K562 (cell line): Measurements from ENCODE around the gene RIMS3. TPM values are rescaled to one million over a fixed set of nuclear protein-coding genes. Genes with fewer than 3 reads are reported as not detected.
A peak's percentile ranks its signal among the peaks of the same experiment; 100 is the strongest.

Source experiments
- CTCF ChIP-seq, 3 experiments: IDR thresholded peaks in 2 of 3; conservative IDR thresholded peaks in 1 of 3; 2 replicates each; pipeline ENCODE4 v1.5.1; 2011 to 2012; ENCODE audit warnings: low read length in 3 of 3, mild to moderate bottlenecking in 3 of 3, control low read depth in 2 of 3, improper control_type of control experiment in 1 of 3, inconsistent platforms in 1 of 3, low read depth in 1 of 3, mixed read lengths in 1 of 3, moderate library complexity in 1 of 3; ENCODE audit not compliant: insufficient read depth in 2 of 3
- E2F6 ChIP-seq, 2 experiments: IDR thresholded peaks; 2 replicates each; pipeline ENCODE4 v1.6.1; 2011; ENCODE audit warnings: borderline replicate concordance in 1 of 2, control low read depth in 1 of 2, low read depth in 1 of 2, low read length in 1 of 2, mild to moderate bottlenecking in 1 of 2, mixed read lengths in 1 of 2, moderate library complexity in 1 of 2; ENCODE audit not compliant: insufficient read depth in 1 of 2, insufficient read length in 1 of 2, poor library complexity in 1 of 2, severe bottlenecking in 1 of 2; ENCODE audit errors: extremely low read depth in 1 of 2
- ETV1 ChIP-seq: fragments of 450-650 bp; conservative IDR thresholded peaks from 2 replicates; pipeline ENCODE4 v1.6.1; 2016; ENCODE audit warnings: missing genetic modification characterization, control low read depth, low read depth, missing compliant biosample characterization
- FOXK2 ChIP-seq, 2 experiments: fragments of 450-650 bp; IDR thresholded peaks in 1 of 2; conservative IDR thresholded peaks in 1 of 2; 2 replicates each; pipeline ENCODE4 v1.6.1; 2016; ENCODE audit warnings: low read depth in 2 of 2, mild to moderate bottlenecking in 1 of 2
- GABPB1 ChIP-seq: sonication (generic); formaldehyde crosslinking; IDR thresholded peaks from 2 replicates; pipeline ENCODE4 v1.8.0; 2022; ENCODE audit warnings: mild to moderate bottlenecking, missing genetic modification reagents
- GATAD2A ChIP-seq: fragments of 450-650 bp; IDR thresholded peaks from 2 replicates; pipeline ENCODE4 v1.6.1; 2017
- HNRNPL ChIP-seq: fragments of 200-400 bp; formaldehyde crosslinking; IDR thresholded peaks from 2 replicates; pipeline ENCODE4 v1.6.1; 2017; ENCODE audit warnings: low read depth, mild to moderate bottlenecking, low read length
- ILK ChIP-seq: fragments of 450-650 bp; IDR thresholded peaks from 2 replicates; pipeline ENCODE4 v1.6.1; 2016; ENCODE audit warnings: missing genetic modification characterization, low read depth, mild to moderate bottlenecking, missing compliant biosample characterization, moderate library complexity, borderline replicate concordance
- L3MBTL2 ChIP-seq: fragments of 450-650 bp; IDR thresholded peaks from 2 replicates; pipeline ENCODE4 v1.6.1; 2016; ENCODE audit warnings: mild to moderate bottlenecking, moderate library complexity
- MAZ ChIP-seq, 2 experiments: fragments of 450-650 bp in 1 of 2; sonication (generic) in 1 of 2; formaldehyde crosslinking; IDR thresholded peaks in 1 of 2; conservative IDR thresholded peaks in 1 of 2; 2 replicates each; pipeline versions ENCODE4 v1.4.0 to v1.5.0; 2020; ENCODE audit warnings: mild to moderate bottlenecking in 1 of 2, missing genetic modification reagents in 1 of 2
- PHF21A ChIP-seq: fragments of 450-650 bp; IDR thresholded peaks from 2 replicates; pipeline ENCODE4 v1.6.1; 2017; ENCODE audit warnings: low read depth, borderline replicate concordance
- PHF8 ChIP-seq: fragments of 200-600 bp; sonication (generic); IDR thresholded peaks from 2 replicates; pipeline ENCODE4 v1.6.1; 2012; ENCODE audit warnings: mixed run types, mild to moderate bottlenecking, inconsistent platforms, low read length, moderate library complexity, borderline replicate concordance
- RBM22 ChIP-seq: fragments of 200-400 bp; formaldehyde crosslinking; IDR thresholded peaks from 2 replicates; pipeline ENCODE4 v1.6.1; 2018; ENCODE audit warnings: low read length, low read depth; ENCODE audit not compliant: poor library complexity, severe bottlenecking
- SLC30A9 ChIP-seq: fragments of 250-450 bp; sonication (Bioruptor Pico); IDR thresholded peaks from 2 replicates; pipeline ENCODE4 v1.8.0; 2022; ENCODE audit warnings: mild to moderate bottlenecking, moderate library complexity
- SREBF2 ChIP-seq: sonication (generic); formaldehyde crosslinking; IDR thresholded peaks from 2 replicates; pipeline ENCODE4 v1.4.0; 2020; ENCODE audit warnings: mild to moderate bottlenecking, missing genetic modification reagents
- USF1 ChIP-seq: sonication (generic); formaldehyde crosslinking; IDR thresholded peaks from 2 replicates; pipeline ENCODE4 v1.9.0; 2022; ENCODE audit warnings: mild to moderate bottlenecking, missing genetic modification reagents
- ZNF133 ChIP-seq: fragments of 250-450 bp; sonication (Bioruptor Pico); IDR thresholded peaks from 2 replicates; pipeline ENCODE4 v1.4.0; 2020; ENCODE audit warnings: mild to moderate bottlenecking
- ZNF316 ChIP-seq: fragments of 450-650 bp; IDR thresholded peaks from 2 replicates; pipeline ENCODE4 v1.6.1; 2016
- polyA plus RNA-seq, 8 experiments: library from polyadenylated mRNA; depleted of rRNA in 4 of 8; stranded (reverse) in 5 of 8; unstranded in 3 of 8; fragments of >200 nt; fragmentation: Nextera tagmentation in 2 of 8; fragmentation: Illumina TruSeq in 1 of 8; extraction: Ambion mirVana in 2 of 8; extraction: Trizol in 1 of 8; gene quantifications; 2 replicates each; pipeline versions ENCODE4 v1.2.1 to v1.2.3, GENCODE V29; 2011 to 2014; ENCODE audit warnings: inconsistent platforms in 1 of 8, missing spikeins in 1 of 8
- total RNA-seq, 7 experiments: library from RNA; depleted of rRNA in 6 of 7; stranded (reverse); fragments of >200 nt in 6 of 7; fragmentation: Illumina TruSeq in 2 of 7; extraction: Trizol in 2 of 7; gene quantifications; 2 replicates each; pipeline versions ENCODE4 v1.2.1 to v1.2.3, GENCODE V29; 2011 to 2021; ENCODE audit warnings: low replicate concordance in 1 of 7

RIMS3 gene
- total and polyA plus RNA-seq, 9 of the 15 experiments (the other 6 are each of a cell fraction or from before 2014, with no cell fraction given): 0.06 to 1.2 (median 0.59) TPM

- TF ChIP-seq L3MBTL2 (peak; percentile 54), E2F6 (IDR thresholded peaks at IDR 0.05; ENCODE audit: borderline replicate concordance in 1 of 2, extremely low read depth in 1 of 2, insufficient read depth in 1 of 2, insufficient read length in 1 of 2, low read depth in 1 of 2, low read length in 1 of 2, poor library complexity in 1 of 2, severe bottlenecking in 1 of 2) (peak; percentile 22 to 52), PHF21A (no peak), PHF8 (no peak), ETV1 (tag) (no peak; the same call in 1 of the 2 replicates), RBM22 (no peak), ILK (tag) (no peak), GATAD2A (no peak), SREBF2 (CRISPR knock-in tag) (no peak), MAZ (CRISPR knock-in tag; conservative IDR thresholded peaks at IDR 0.05 in 1 of 2, IDR thresholded peaks at IDR 0.05 in 1 of 2) (0 out of 4 replicates have a peak, but pooled peaks of 1 of the 2 experiments have one; percentile 20), FOXK2 (conservative IDR thresholded peaks at IDR 0.05 in 1 of 2, IDR thresholded peaks at IDR 0.05 in 1 of 2; ENCODE audit: low read depth in 2 of 2) (no peak), ZNF316 (no peak), SLC30A9 (no peak), ZNF133 (CRISPR knock-in tag) (no peak), HNRNPL (no peak), CTCF (IDR thresholded peaks at IDR 0.05 in 2 of 3, conservative IDR thresholded peaks at IDR 0.05 in 1 of 3; ENCODE audit: insufficient read depth in 2 of 3, low read depth in 1 of 3, low read length in 3 of 3) (peak; percentile 24 to 47 (median 42); a peak in 4 of 6 replicates), GABPB1 (no peak), USF1 (peak; percentile 56)
Measured at GRCh38 chr1:40651138-40651857, 14.2 kb downstream of the RIMS3 start (continued).
